ENCODE data around the gene ARL9.
A peak's percentile ranks its signal among the peaks of the same experiment; 100 is the strongest.

ARL9 gene

DNA sequence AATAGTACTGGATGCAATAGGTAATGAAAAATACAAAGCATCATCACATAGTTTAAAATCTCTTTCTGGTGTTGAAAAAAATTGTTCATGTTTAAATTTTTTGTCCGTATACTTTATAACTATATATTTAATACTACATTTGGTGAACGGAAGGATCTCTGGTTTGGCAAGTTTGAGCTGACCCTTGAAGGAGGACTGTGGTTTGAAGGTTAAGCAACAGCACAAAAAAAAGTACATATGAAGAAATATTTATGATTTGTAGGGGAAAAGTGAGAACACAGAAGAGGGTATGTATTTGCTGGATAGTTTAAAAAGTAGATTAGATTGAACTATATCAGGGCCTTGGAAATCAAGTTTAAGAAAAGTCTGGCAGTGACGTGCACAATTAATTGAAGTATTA, 24.9 kb upstream of the ARL9 start:
- DNase-seq (ENCODE audit: low read depth) = no peak
- TF ChIP-seq, protein P1, sequence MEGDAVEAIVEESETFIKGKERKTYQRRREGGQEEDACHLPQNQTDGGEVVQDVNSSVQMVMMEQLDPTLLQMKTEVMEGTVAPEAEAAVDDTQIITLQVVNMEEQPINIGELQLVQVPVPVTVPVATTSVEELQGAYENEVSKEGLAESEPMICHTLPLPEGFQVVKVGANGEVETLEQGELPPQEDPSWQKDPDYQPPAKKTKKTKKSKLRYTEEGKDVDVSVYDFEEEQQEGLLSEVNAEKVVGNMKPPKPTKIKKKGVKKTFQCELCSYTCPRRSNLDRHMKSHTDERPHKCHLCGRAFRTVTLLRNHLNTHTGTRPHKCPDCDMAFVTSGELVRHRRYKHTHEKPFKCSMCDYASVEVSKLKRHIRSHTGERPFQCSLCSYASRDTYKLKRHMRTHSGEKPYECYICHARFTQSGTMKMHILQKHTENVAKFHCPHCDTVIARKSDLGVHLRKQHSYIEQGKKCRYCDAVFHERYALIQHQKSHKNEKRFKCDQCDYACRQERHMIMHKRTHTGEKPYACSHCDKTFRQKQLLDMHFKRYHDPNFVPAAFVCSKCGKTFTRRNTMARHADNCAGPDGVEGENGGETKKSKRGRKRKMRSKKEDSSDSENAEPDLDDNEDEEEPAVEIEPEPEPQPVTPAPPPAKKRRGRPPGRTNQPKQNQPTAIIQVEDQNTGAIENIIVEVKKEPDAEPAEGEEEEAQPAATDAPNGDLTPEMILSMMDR (conservative IDR thresholded peaks at IDR 0.05; ENCODE audit: low read depth, low read length) = no peak
- no peak overlapping the region for H3K4me3 ChIP-seq (ENCODE audit: low read length)

DNA sequence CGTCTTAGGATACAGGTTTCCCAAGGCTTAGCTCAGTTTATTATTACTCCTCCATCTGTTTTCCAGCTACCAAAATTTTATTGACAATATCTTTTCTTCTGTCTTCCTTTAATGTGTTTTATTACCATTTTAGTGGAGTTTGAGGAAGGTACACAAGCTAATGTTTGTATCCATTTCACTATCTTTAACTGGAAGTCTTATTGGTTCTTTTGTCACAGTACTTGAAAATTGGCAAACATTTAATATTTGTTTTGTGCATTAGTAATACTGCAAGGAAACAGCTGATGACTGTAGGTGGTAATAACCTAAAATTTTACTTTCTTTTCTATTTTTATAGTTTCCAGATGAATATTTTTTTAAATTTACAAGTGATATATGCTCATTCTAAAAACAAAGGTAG, 9.3 kb upstream of the ARL9 start:
- TF ChIP-seq, protein P1 (conservative IDR thresholded peaks at IDR 0.05; ENCODE audit: low read depth, low read length) = no peak
- H3K4me3 ChIP-seq (ENCODE audit: low read length) = no peak overlapping the region
- DNase-seq (ENCODE audit: low read depth) = no peak

DNA sequence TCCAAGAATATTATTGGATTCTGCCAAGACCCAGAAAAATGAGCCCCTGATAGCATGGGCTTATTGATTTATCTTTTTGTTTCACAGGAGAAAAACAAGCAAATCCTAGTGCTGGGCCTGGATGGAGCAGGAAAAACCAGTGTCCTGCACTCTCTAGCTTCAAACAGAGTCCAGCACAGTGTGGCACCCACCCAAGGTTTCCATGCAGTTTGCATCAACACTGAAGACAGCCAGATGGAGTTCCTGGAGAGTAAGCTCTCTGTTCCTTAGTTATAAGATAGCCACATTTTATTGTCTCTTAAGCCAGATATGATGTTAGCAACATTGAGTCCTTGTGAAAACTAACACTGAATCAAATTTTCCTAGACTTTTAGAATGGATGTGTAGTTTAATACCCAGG, 5.5 kb downstream of the ARL9 start:
- no peak overlapping the region for H3K4me3 ChIP-seq (ENCODE audit: low read length)
- DNase-seq (ENCODE audit: low read depth) = no peak
- TF ChIP-seq, protein P1 (conservative IDR thresholded peaks at IDR 0.05; ENCODE audit: low read depth, low read length) = no peak

DNA sequence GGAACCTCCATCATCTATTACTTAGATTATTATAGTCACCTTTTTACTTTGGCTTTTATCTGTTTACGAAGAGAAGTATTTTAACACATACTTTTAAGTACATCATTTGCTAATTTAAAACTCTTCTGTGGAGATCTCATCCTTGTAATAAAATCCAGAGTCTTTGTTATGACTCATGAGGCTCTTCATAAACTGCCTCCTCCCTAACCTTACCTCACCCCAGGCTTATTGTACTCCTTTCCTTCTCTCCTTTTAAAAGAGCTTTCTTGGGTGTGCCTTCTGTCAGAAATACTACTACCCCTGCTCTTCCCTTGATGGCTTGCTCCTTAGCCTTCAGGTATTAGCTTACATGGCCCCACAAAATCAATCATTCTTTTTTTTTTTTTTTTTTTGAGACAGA, 6.6 kb downstream of the ARL9 start:
- no peak overlapping the region for H3K4me3 ChIP-seq (ENCODE audit: low read length)
- TF ChIP-seq, protein P1 (conservative IDR thresholded peaks at IDR 0.05; ENCODE audit: low read depth, low read length) = no peak
- no peak for DNase-seq (ENCODE audit: low read depth)

DNA sequence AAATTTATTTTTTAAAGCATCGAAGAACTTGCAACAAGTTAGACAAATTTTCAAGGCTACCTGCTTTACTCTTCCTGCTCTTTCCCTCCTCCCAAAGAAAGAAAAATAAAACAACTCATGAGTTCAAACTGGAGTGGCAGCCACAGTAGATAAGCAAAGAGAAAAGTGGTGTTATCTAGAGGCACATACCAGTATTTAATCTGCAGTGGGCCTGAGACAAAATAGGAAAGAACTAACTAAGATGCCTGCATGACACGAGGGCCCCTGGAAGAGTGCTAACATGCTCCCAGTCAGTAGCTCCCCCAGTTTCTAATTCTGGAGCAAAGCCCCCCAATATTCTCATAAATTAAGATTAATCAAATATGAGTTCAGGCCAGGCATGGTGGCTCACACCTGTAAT, 7.9 kb downstream of the ARL9 start:
- TF ChIP-seq, protein P1 (conservative IDR thresholded peaks at IDR 0.05; ENCODE audit: low read depth, low read length) = no peak
- DNase-seq (ENCODE audit: low read depth) = no peak
- no peak overlapping the region for H3K4me3 ChIP-seq (ENCODE audit: low read length)

DNA sequence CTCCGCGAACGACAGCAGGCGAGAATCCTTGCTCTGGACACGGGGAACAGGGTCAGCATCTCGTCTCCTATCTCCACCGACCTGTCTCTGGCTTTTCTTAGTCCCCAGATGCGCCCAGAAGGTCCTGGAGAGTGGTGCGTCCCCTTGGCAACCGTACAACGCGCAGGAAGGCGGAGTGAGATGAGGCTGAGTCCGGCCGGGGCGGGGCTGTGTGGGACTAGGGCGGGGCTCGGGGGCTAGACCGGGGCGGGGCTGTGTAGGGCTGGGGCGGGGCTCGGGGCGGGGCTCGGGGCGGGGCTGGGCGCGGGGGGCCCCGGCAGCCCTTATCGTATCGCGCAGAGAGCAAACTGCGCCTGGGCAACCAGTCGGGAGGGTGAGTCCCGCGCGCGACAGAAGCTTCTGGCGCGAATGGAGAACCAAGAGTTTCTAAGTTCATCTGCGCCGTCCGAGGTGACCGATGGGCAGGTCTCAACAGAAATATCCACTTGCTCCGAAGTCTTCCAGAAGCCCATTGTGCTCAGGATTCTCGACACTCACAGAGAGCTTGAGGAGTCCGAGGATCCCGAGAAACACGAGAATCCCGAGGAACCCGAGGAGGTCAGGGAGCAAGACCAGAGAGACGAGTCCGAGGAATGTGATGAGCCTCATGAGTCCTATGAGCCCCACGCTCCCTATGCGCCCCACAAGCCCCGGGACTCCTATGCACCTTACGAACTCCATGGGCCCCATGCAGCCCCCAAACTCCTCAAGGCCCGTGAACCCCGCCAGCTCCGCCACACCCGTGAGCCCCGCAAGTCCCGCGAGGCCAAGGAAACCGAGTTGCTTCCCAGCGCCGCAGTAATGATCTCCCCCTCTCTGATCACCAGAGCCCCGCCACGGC, 24.9 kb downstream of the ARL9 start:
- peak overlapping the region; percentile 75 for H3K4me3 ChIP-seq (ENCODE audit: low read length)
- TF ChIP-seq, protein P1 (conservative IDR thresholded peaks at IDR 0.05; ENCODE audit: low read depth, low read length) = no peak
- DNase-seq (ENCODE audit: low read depth) = peak; percentile 20

DNA sequence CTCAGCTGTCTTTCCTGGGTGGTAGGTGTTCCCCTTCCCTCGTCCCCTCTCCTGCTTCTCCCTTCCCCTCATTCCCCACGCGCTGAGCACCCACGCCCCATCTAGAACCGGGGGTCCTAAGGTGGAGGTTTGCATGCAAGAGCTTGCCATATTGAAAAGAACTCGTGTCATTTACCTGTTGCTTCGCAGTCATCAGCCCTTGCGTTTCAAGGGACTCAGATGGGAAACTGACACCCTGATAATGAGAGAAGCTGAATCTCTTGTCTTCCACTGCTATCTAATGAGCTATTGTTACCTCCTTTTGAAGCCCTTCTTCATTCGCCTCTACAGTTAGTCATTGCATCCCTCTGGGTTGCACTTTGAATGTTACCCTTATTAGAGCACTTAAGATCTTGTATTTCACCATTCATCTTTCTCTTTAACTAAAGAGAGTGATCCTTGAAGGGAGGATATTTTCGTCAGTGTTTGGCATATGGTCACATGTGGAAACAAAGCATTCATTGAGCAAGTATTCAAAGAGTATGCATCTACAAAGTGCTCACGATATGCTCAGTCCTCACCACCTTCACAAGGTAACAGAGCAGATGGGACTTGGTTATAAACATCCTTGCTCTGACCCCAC, 25.7 kb downstream of the ARL9 start:
- peak overlapping the region; percentile 75 for H3K4me3 ChIP-seq (ENCODE audit: low read length)
- no peak for DNase-seq (ENCODE audit: low read depth)
- TF ChIP-seq, protein P1 (conservative IDR thresholded peaks at IDR 0.05; ENCODE audit: low read depth, low read length) = no peak
